Neuronal stem cell (in vitro differentiated cells): Measurements from ENCODE around the gene PVR.

ENCODE experiments used
- DNase-seq: peaks from one replicate; pipeline ENCODE4 v3.0.0-alpha.2; 2013; ENCODE audit warnings: low spot score
- H2AFZ ChIP-seq: one replicate; pipeline ENCODE4 v1.6.1; 2013; ENCODE audit warnings: mild to moderate bottlenecking, low read length, inconsistent platforms
- H2AK5ac ChIP-seq: 2 replicates; pipeline ENCODE4 v1.6.1; 2013; ENCODE audit warnings: low read depth, mild to moderate bottlenecking, inconsistent platforms, low read length, moderate library complexity, mixed read lengths
- H2BK120ac ChIP-seq: 2 replicates; pipeline ENCODE4 v1.6.1; 2013; ENCODE audit warnings: low read depth, mild to moderate bottlenecking, inconsistent platforms, low read length, moderate library complexity, mixed read lengths
- H2BK12ac ChIP-seq: one replicate; pipeline ENCODE4 v1.6.1; 2013; ENCODE audit warnings: low read length, inconsistent platforms
- H2BK15ac ChIP-seq: 2 replicates; pipeline ENCODE4 v1.6.1; 2013; ENCODE audit warnings: mild to moderate bottlenecking, low read length, inconsistent platforms, mixed read lengths
- H2BK5ac ChIP-seq: one replicate; pipeline ENCODE4 v1.6.1; 2013; ENCODE audit warnings: inconsistent platforms, mild to moderate bottlenecking, low read length, moderate library complexity
- H3K14ac ChIP-seq: one replicate; pipeline ENCODE4 v1.6.1; 2013; ENCODE audit warnings: low read length, inconsistent platforms
- H3K18ac ChIP-seq: 2 replicates; pipeline ENCODE4 v1.6.1; 2013; ENCODE audit warnings: low read length, inconsistent platforms
- H3K23ac ChIP-seq: 2 replicates; pipeline ENCODE4 v1.6.1; 2013; ENCODE audit warnings: low read depth, mild to moderate bottlenecking, mixed read lengths, low read length, inconsistent platforms; ENCODE audit not compliant: poor library complexity
- H3K27ac ChIP-seq: replicated peaks from 3 replicates; pipeline ENCODE4 v1.5.1; 2013; ENCODE audit warnings: low read length, inconsistent platforms
- H3K27me3 ChIP-seq, 3 experiments: 2 replicates each; pipeline ENCODE4 v1.6.1; 2013; ENCODE audit warnings: low read length in 3 of 3, mild to moderate bottlenecking in 2 of 3, inconsistent platforms in 1 of 3, low read depth in 1 of 3, mixed read lengths in 1 of 3, moderate library complexity in 1 of 3; ENCODE audit not compliant: control insufficient read depth in 3 of 3, insufficient read depth in 3 of 3
- H3K36me3 ChIP-seq, 2 donors: replicated peaks in 1 of 2; 2 replicates each; pipeline ENCODE4 v1.6.1; 2013; ENCODE audit warnings: low read length in 2 of 2; ENCODE audit not compliant: control insufficient read depth in 2 of 2, insufficient read depth in 2 of 2
- H3K4ac ChIP-seq: 2 replicates; pipeline ENCODE4 v1.6.1; 2013; ENCODE audit warnings: inconsistent platforms, mild to moderate bottlenecking, low read length, moderate library complexity
- H3K4me1 ChIP-seq, 2 donors: 1 replicate in 1 of 2; 2 replicates in 1 of 2; pipeline ENCODE4 v1.6.1; 2013; ENCODE audit warnings: low read length in 2 of 2, low read depth in 1 of 2; ENCODE audit not compliant: control insufficient read depth in 2 of 2, insufficient read depth in 1 of 2
- H3K4me2 ChIP-seq: one replicate; pipeline ENCODE4 v1.6.1; 2013; ENCODE audit warnings: mild to moderate bottlenecking, low read length, inconsistent platforms; ENCODE audit not compliant: insufficient read depth, poor library complexity, severe bottlenecking
- H3K4me3 ChIP-seq, 2 donors: 2 replicates each; pipeline ENCODE4 v1.5.1; 2013; ENCODE audit warnings: low read length in 2 of 2, mild to moderate bottlenecking in 2 of 2, inconsistent platforms in 1 of 2, moderate library complexity in 1 of 2
- H3K79me1 ChIP-seq: one replicate; pipeline ENCODE4 v1.6.1; 2013; ENCODE audit warnings: low read depth, mild to moderate bottlenecking, inconsistent platforms, low read length, moderate library complexity
- H3K9ac ChIP-seq: one replicate; pipeline ENCODE4 v1.6.1; 2013; ENCODE audit warnings: mild to moderate bottlenecking, low read depth, low read length, inconsistent platforms; ENCODE audit not compliant: poor library complexity
- H3K9me3 ChIP-seq, 2 donors: replicated peaks in 1 of 2; 2 replicates each; pipeline versions ENCODE3 to v1.6.1; 2013; ENCODE audit warnings: low read length in 2 of 2, mild to moderate bottlenecking in 2 of 2, inconsistent platforms in 1 of 2, low read depth in 1 of 2, mixed read lengths in 1 of 2, moderate library complexity in 1 of 2; ENCODE audit not compliant: control insufficient read depth in 2 of 2, insufficient read depth in 1 of 2
- H4K8ac ChIP-seq: one replicate; pipeline ENCODE4 v1.6.1; 2013; ENCODE audit warnings: low read depth, mild to moderate bottlenecking, inconsistent platforms, low read length, moderate library complexity
- H4K91ac ChIP-seq: one replicate; pipeline ENCODE4 v1.6.1; 2013; ENCODE audit warnings: low read length, low read depth, mild to moderate bottlenecking, inconsistent platforms; ENCODE audit not compliant: poor library complexity
- WGBS, 2 donors: extraction: QIAGEN DNeasy Blood & Tissue Kit; methylation state at CpG; one replicate each; pipeline ENCODE4 v1.1.7; 2013; ENCODE audit warnings: missing lambda C conversion rate in 2 of 2, mixed read lengths in 1 of 2; ENCODE audit not compliant: insufficient read length in 2 of 2, insufficient replicate concordance in 1 of 2; ENCODE audit errors: extremely low coverage in 2 of 2; 5-methylcytosine and 5-hydroxymethylcytosine counted together

Gene PVR

DNA sequence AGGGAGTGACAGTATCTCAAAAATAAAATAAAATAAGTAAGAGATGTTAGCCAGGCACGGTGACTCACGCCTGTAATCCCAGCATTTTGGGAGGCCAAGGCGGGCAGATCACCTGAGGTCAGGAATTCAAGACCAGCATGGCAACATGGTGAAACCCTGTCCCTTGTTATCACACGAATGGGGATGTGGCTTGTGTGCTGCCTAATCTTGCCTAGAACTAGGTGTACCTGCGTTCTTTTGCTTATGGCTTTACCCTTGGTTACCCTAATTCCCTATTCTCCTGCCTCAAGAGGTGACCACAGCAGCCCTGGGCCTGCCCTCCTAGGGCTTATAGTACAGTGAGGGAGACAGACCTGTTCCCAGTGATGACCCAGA, 6.3 kb upstream of the PVR start:
- Histone ChIP-seq H4K91ac (no peak overlapping the region), H3K4ac (no peak overlapping the region), H2AFZ (no peak overlapping the region), H2BK5ac (no peak overlapping the region), H3K36me3 (no peaks in the 10 kb centered on the region), H3K23ac (no peak overlapping the region), H3K79me1 (no peaks in the 10 kb centered on the region), H3K4me3 (no peak overlapping the region), H2BK15ac (no peak overlapping the region), H2BK120ac (no peak overlapping the region), H3K14ac (no peak overlapping the region), H2AK5ac (no peak overlapping the region), H3K18ac (no peak overlapping the region), H3K4me1 (no peaks in the 10 kb centered on the region), H2BK12ac (no peak overlapping the region), H3K27me3 (peaks cover 0 to 31% (median 0%) of the 10 kb centered on the region in 3 experiments), H4K8ac (no peak overlapping the region), H3K9me3 (no peaks in the 10 kb centered on the region), H3K9ac (no peak overlapping the region), H3K4me2 (no peak overlapping the region), H3K27ac (no peak overlapping the region)
- WGBS, 2 donors = no CpG with 5 or more reads among the region's 5 CpGs
- DNase-seq = no peak

DNA sequence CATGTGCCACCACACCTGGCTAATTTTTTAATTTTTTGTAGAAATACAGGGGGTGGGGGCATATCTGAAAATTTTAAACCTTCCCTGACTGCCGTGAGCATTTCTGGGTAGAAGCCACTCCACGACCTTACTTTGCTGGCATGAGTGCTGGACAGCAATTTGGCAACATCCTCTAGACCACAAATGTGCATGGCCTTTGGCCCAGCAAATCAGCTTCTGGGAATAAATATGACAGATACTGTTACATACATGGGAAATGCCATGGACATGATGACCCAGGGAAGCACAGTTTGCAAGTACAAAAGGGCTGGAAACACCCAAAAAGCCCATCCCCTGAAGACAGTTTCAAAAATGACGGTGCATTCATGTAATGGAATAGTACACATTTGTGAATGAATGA, 3.2 kb upstream of the PVR start:
- H3K4me1 ChIP-seq = peaks cover 0 to 3% of the 10 kb centered on the region in 2 donors
- no peak overlapping the region for H3K23ac ChIP-seq
- H3K4me2 ChIP-seq = no peak overlapping the region
- no peak overlapping the region for H2BK15ac ChIP-seq
- H3K27ac ChIP-seq = no peak overlapping the region
- H2AK5ac ChIP-seq = no peak overlapping the region
- no peak overlapping the region for H2BK120ac ChIP-seq
- no peak overlapping the region for H3K4me3 ChIP-seq
- H2BK5ac ChIP-seq = no peak overlapping the region
- no peak overlapping the region for H3K9ac ChIP-seq
- no peaks in the 10 kb centered on the region for H3K79me1 ChIP-seq
- no peak for DNase-seq
- H3K36me3 ChIP-seq = no peaks in the 10 kb centered on the region
- no peak overlapping the region for H2AFZ ChIP-seq
- no peak overlapping the region for H4K8ac ChIP-seq
- H2BK12ac ChIP-seq = no peak overlapping the region
- no peak overlapping the region for H4K91ac ChIP-seq
- no peak overlapping the region for H3K14ac ChIP-seq
- H3K4ac ChIP-seq = no peak overlapping the region
- WGBS, 2 donors = no CpG with 5 or more reads among the region's 3 CpGs
- H3K27me3 ChIP-seq = peaks cover 0 to 36% (median 4%) of the 10 kb centered on the region in 3 experiments
- H3K18ac ChIP-seq = no peak overlapping the region
- no peaks in the 10 kb centered on the region for H3K9me3 ChIP-seq

DNA sequence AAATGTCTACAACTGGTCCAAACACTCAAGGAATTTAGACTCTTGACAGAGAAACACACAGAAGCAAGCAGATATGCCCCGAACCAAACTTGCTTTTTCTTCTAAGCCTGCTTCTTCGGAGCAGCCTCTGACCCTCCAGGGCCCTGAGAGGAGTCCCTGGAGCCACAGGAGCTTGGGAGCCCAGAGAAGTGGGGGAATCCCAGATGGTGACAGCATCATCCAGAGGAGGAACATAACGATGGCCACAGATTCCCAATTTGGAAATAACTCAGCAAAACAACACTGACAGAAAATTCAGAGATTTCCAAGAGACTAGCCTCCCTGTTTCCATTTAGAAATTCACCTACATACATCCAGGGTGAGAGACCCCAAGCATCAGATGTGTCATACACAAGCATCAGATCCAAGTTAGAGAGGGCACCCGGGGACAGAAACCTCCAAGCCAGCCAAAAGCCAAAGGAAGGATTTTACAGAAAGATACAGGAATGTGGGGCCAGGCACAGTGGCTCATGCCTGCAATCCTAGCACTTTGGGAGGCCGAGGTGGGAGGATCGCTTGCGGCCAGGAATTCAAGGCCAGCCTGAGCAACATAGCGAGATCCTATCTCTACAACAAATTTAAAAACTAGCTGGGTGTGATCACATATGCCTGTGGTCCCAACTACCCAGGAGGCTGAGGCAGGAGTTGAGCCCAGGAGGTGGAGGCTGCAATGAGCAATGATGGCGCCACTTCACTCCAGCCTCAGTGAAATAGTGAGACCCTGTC, 2.0 kb upstream of the PVR start:
- Histone ChIP-seq H3K9me3 (no peaks in the 10 kb centered on the region), H2BK15ac (no peak overlapping the region), H3K79me1 (no peaks in the 10 kb centered on the region), H4K91ac (no peak overlapping the region), H4K8ac (no peak overlapping the region), H3K4me3 (no peak overlapping the region), H3K4me1 (peaks cover 0 to 3% of the 10 kb centered on the region in 2 donors), H3K14ac (no peak overlapping the region), H3K27me3 (peaks cover 0 to 36% (median 4%) of the 10 kb centered on the region in 3 experiments), H3K18ac (no peak overlapping the region), H2AK5ac (no peak overlapping the region), H3K4ac (no peak overlapping the region), H2BK12ac (no peak overlapping the region), H3K4me2 (no peak overlapping the region), H3K9ac (no peak overlapping the region), H2AFZ (no peak overlapping the region), H3K27ac (no peak overlapping the region), H2BK120ac (no peak overlapping the region), H3K36me3 (no peaks in the 10 kb centered on the region), H3K23ac (no peak overlapping the region), H2BK5ac (no peak overlapping the region)
- DNase-seq = no peak
- no CpG with 5 or more reads among the region's 9 CpGs for WGBS, 2 donors

DNA sequence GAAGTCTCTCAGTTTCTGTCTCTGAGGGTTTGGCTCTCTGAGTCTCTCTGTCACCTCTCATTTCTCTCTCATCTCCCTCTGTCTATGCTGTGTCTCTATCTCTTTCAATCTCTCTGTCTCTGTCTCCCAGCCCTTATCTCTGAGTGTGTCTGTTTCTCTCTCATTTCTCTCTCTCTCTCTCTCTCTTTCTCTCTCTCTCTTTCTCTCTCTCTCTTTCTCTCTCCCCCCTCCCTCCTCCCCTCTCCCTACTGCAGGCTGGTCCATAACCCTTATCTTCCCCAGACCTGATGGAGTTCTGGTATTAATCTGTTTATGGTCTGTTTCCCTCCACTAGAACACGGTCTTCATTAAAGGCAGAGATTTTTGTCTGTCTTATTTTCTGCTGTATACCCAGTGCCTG, 1.3 kb upstream of the PVR start:
- no peak overlapping the region for H3K14ac ChIP-seq
- no peaks in the 10 kb centered on the region for H3K79me1 ChIP-seq
- H2BK15ac ChIP-seq = no peak overlapping the region

More for the DNA sequence above, 1.3 kb upstream of the PVR start:
- Histone ChIP-seq H3K4me2 (no peak overlapping the region), H2BK5ac (no peak overlapping the region), H4K91ac (no peak overlapping the region), H2BK12ac (no peak overlapping the region), H3K9me3 (no peaks in the 10 kb centered on the region), H2AK5ac (no peak overlapping the region), H3K27ac (no peak overlapping the region), H3K36me3 (peaks cover 1 to 3% of the 10 kb centered on the region in 2 donors), H4K8ac (no peak overlapping the region), H3K4ac (no peak overlapping the region), H3K4me3 (no peak overlapping the region), H3K27me3 (peaks cover 0 to 33% (median 4%) of the 10 kb centered on the region in 3 experiments), H3K9ac (no peak overlapping the region), H2AFZ (no peak overlapping the region), H3K4me1 (peaks cover 0 to 3% of the 10 kb centered on the region in 2 donors), H3K23ac (no peak overlapping the region), H2BK120ac (no peak overlapping the region), H3K18ac (no peak overlapping the region)
- no CpG with 5 or more reads among the region's 1 CpG for WGBS, 2 donors
- DNase-seq = no peak
